Caco-2 (cell line): Measurements from ENCODE around the gene FBXO39. TPM values are rescaled to one million over a fixed set of nuclear protein-coding genes. Genes with fewer than 3 reads are reported as not detected.

Source experiments
- BruUV-seq: library from RNA; stranded (reverse); fragments of 400-500 nt; replicated peaks from 2 replicates; lab custom pipeline; 2021; lab: Mats Ljungman, UMichigan
- CTCF ChIA-PET: fragments of 300-600 bp; sonication (Branson Sonifier 250); formaldehyde crosslinking; loops from one replicate; lab custom pipeline; 2022; ENCODE audit warnings: antibody characterized with exemption; lab: Charles Lee
- POLR2A ChIA-PET: fragments of 300-600 bp; sonication (Branson Sonifier 250); formaldehyde crosslinking; loops from one replicate; lab custom pipeline; 2022; ENCODE audit warnings: antibody characterized with exemption; lab: Charles Lee
- DNase-seq, 2 experiments: peaks; one replicate each; pipeline versions ENCODE4 v3.0.0 to v3.0.0-alpha.2; 2020 to 2022
- H3K27me3 ChIP-seq: replicated peaks from 2 replicates; pipeline ENCODE4 v1.6.0; 2011; ENCODE audit warnings: low read length; ENCODE audit not compliant: control insufficient read depth, insufficient read depth
- H3K36me3 ChIP-seq: 2 replicates; pipeline ENCODE4 v1.5.1; 2011; ENCODE audit warnings: low read length; ENCODE audit not compliant: control insufficient read depth, insufficient read depth
- H3K4me1 ChIP-seq: fragments of 250-450 bp; sonication (Bioruptor Pico); 2 replicates; pipeline ENCODE4 v1.5.1; 2020; ENCODE audit warnings: mild to moderate bottlenecking
- H3K4me3 ChIP-seq: 2 replicates; pipeline ENCODE4 v1.5.1; 2011; ENCODE audit warnings: low read depth, mild to moderate bottlenecking, control low read depth, low read length
- H3K9me3 ChIP-seq: fragments of 250-450 bp; sonication (Bioruptor Pico); 2 replicates; pipeline ENCODE4 v1.5.1; 2020; ENCODE audit warnings: mild to moderate bottlenecking, moderate library complexity
- H3K27ac Mint-ChIP-seq: one replicate; pipeline ENCODE4 v1.8.0; 2022; ENCODE audit warnings: mixed read lengths; ENCODE audit not compliant: unreplicated experiment
- H3K27me3 Mint-ChIP-seq: one replicate; pipeline ENCODE4 v1.8.0; 2022; ENCODE audit warnings: mixed read lengths; ENCODE audit not compliant: insufficient read depth, unreplicated experiment
- H3K36me3 Mint-ChIP-seq: one replicate; pipeline ENCODE4 v1.8.0; 2022; ENCODE audit warnings: mild to moderate bottlenecking, mixed read lengths; ENCODE audit not compliant: insufficient read depth, unreplicated experiment
- H3K4me1 Mint-ChIP-seq: one replicate; pipeline ENCODE4 v1.8.0; 2022; ENCODE audit warnings: low read depth, mixed read lengths; ENCODE audit not compliant: unreplicated experiment
- H3K4me3 Mint-ChIP-seq: one replicate; pipeline ENCODE4 v1.8.0; 2022; ENCODE audit warnings: mild to moderate bottlenecking, moderate library complexity, mixed read lengths; ENCODE audit not compliant: unreplicated experiment
- H3K9me3 Mint-ChIP-seq: one replicate; pipeline ENCODE4 v1.8.0; 2022; ENCODE audit warnings: mixed read lengths; ENCODE audit not compliant: unreplicated experiment
- CTCF ChIP-seq, 2 experiments: fragments of 200-600 bp in 1 of 2; IDR thresholded peaks; 1 replicate in 1 of 2; 2 replicates in 1 of 2; pipeline versions ENCODE4 v1.5.1 to v1.8.0; 2011 to 2022; ENCODE audit warnings: antibody characterized with exemption in 1 of 2, control low read depth in 1 of 2, inconsistent platforms in 1 of 2, low read depth in 1 of 2, low read length in 1 of 2, mild to moderate bottlenecking in 1 of 2, moderate library complexity in 1 of 2; ENCODE audit not compliant: insufficient read depth in 1 of 2, severe bottlenecking in 1 of 2, unreplicated experiment in 1 of 2
- intact Hi-C: fragments of 100-400 bp; cut with micrococcal nuclease; formaldehyde crosslinking; loops from one replicate; pipeline ENCODE4 v1.10.0; 2022; ENCODE audit not compliant: unreplicated experiment
- total RNA-seq: library from RNA; stranded (reverse); gene quantifications from 2 replicates; pipeline ENCODE4 v1.2.3, GENCODE V29; 2022

FBXO39 gene
- total RNA-seq, 1 experiment from 2014 or later, result not detected

- CTCF ChIA-PET, result no interaction called here
- no peaks in the 10 kb centered on the region for H3K27me3 ChIP-seq
- H3K4me3 ChIP-seq, result no peak overlapping the region
- Mint-ChIP-seq H3K27me3 (no peaks in the 10 kb centered on the region), H3K4me3 (no peak overlapping the region), H3K9me3 (no peaks in the 10 kb centered on the region), H3K4me1 (no peaks in the 10 kb centered on the region), H3K27ac (no peak overlapping the region), H3K36me3 (no peaks in the 10 kb centered on the region)
- no peaks in the 10 kb centered on the region for H3K9me3 ChIP-seq
- DNase-seq, result no peak
- BruUV-seq, result no TSS peak
- intact Hi-C loops, result loop anchor here (5.0 kb wide), 1 partner anchor 94 kb away; no protein-coding TSS in a partner anchor
- no peaks in the 10 kb centered on the region for H3K36me3 ChIP-seq
- no peak for TF ChIP-seq CTCF (IDR thresholded peaks at IDR 0.05; ENCODE audit: insufficient read depth in 1 of 2, low read depth in 1 of 2, low read length in 1 of 2, severe bottlenecking in 1 of 2, unreplicated experiment in 1 of 2)
- POLR2A ChIA-PET, result no interaction called here
- H3K4me1 ChIP-seq, result no peaks in the 10 kb centered on the region
Measured at GRCh38 chr17:6748617-6749016, 27.4 kb upstream of the FBXO39 start.

- H3K9me3 ChIP-seq, result no peaks in the 10 kb centered on the region
- BruUV-seq, result no TSS peak
- ChIA-PET POLR2A (no interaction called here), CTCF (no interaction called here)
- intact Hi-C loops, result loop anchor here (5.0 kb wide), 1 partner anchor 93 kb away; no protein-coding TSS in a partner anchor
- H3K9me3 Mint-ChIP-seq, result no peaks in the 10 kb centered on the region
- H3K4me3 ChIP-seq, result no peak overlapping the region
- H3K27ac Mint-ChIP-seq, result no peak overlapping the region
- H3K36me3 Mint-ChIP-seq, result no peaks in the 10 kb centered on the region
- TF ChIP-seq CTCF (IDR thresholded peaks at IDR 0.05; ENCODE audit: insufficient read depth in 1 of 2, low read depth in 1 of 2, low read length in 1 of 2, severe bottlenecking in 1 of 2, unreplicated experiment in 1 of 2), result no peak
- no peaks in the 10 kb centered on the region for H3K4me1 Mint-ChIP-seq
- no peak for DNase-seq
- no peak overlapping the region for H3K4me3 Mint-ChIP-seq
- no peaks in the 10 kb centered on the region for H3K4me1 ChIP-seq
- H3K27me3 ChIP-seq, result no peaks in the 10 kb centered on the region
- H3K27me3 Mint-ChIP-seq, result no peaks in the 10 kb centered on the region
- H3K36me3 ChIP-seq, result no peaks in the 10 kb centered on the region
Measured at GRCh38 chr17:6749519-6749918, 26.5 kb upstream of the FBXO39 start.

- BruUV-seq, result no TSS peak
- H3K27ac Mint-ChIP-seq, result peak overlapping the region; percentile 24
Measured at GRCh38 chr17:6752068-6752909, 23.7 kb upstream of the FBXO39 start.

More at GRCh38 chr17:6752068-6752909, 23.7 kb upstream of the FBXO39 start:
- Histone ChIP-seq H3K27me3 (no peaks in the 10 kb centered on the region), H3K36me3 (no peaks in the 10 kb centered on the region), H3K4me1 (no peaks in the 10 kb centered on the region), H3K9me3 (no peaks in the 10 kb centered on the region), H3K4me3 (no peak overlapping the region)
- no peak for TF ChIP-seq CTCF (IDR thresholded peaks at IDR 0.05; ENCODE audit: insufficient read depth in 1 of 2, low read depth in 1 of 2, low read length in 1 of 2, severe bottlenecking in 1 of 2, unreplicated experiment in 1 of 2)
- Mint-ChIP-seq H3K9me3 (no peaks in the 10 kb centered on the region), H3K4me3 (no peak overlapping the region), H3K4me1 (no peaks in the 10 kb centered on the region), H3K27me3 (no peaks in the 10 kb centered on the region), H3K36me3 (no peaks in the 10 kb centered on the region)
- DNase-seq, result no peak
- ChIA-PET CTCF (no interaction called here), POLR2A (no interaction called here)
- intact Hi-C loops, result no loop called here
